ENCODE measurements around the gene ARHGAP24.
"Not testable (repeated sequence)": the region's sequence is repeated elsewhere in the genome, so short reads cannot be mapped to it uniquely, and the experiment has no call there.

ARHGAP24 gene

GRCh38 chr4:85518526-85518925 lies 43.6 kb downstream of the ARHGAP24 start:
- DNase-seq (ENCODE audit: low spot score), result not testable (repeated sequence)

GRCh38 chr4:85520765-85521749 lies 46.1 kb downstream of the ARHGAP24 start:
- DNase-seq (ENCODE audit: low spot score), result no peak

GRCh38 chr4:85522277-85522676 lies 47.3 kb downstream of the ARHGAP24 start:
- DNase-seq (ENCODE audit: low spot score), result no peak

- DNase-seq (ENCODE audit: low spot score), result no peak
Observed at GRCh38 chr4:85522836-85523235, 47.9 kb downstream of the ARHGAP24 start.

GRCh38 chr4:85527815-85528214 lies 52.9 kb downstream of the ARHGAP24 start:
- no peak for DNase-seq (ENCODE audit: low spot score)

- no peak for DNase-seq (ENCODE audit: low spot score)
Observed at GRCh38 chr4:85531560-85532341, 56.8 kb downstream of the ARHGAP24 start.

DNA sequence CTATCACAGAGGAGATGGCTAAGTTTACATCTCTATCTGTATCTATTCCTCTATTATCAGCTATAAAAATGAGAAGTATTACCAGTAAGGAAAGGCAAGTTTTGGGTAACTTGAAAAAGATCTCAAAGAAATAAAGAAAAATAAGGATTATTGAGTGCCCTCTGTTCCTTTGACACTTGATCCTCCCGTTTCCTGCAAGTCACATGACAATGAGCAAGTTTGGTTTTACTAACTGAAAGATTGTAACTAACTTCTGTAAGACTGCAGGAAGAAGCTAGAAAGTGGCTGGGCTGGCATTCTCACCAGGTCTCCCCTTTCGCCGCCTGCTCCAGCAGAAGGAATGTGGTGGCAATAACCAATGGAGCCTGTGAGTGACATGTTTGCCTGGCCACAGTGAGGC lies 59.2 kb downstream of the ARHGAP24 start:
- DNase-seq (ENCODE audit: low spot score), result no peak

DNA sequence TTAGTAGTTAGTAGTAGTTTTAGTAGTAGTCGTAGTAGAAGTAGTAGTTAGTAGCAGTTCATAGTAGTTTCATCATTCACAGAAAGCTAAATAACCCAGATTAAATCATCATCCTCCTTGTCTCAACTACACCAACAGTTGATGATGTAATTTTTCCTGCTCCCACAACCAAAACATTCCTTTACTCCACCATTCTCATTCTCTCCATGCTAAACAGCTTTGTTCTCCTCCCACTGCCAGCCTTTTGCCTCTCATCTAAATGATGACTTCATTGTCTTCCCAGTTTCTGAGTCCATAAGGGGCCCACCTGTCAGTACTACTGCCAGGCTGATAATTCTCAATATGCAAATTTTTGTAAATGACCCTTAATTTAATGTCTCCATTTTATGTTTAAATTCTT lies 68.9 kb downstream of the ARHGAP24 start:
- no peak for DNase-seq (ENCODE audit: low spot score)

GRCh38 chr4:85544751-85545150 lies 69.8 kb downstream of the ARHGAP24 start:
- no peak for DNase-seq (ENCODE audit: low spot score)

DNA sequence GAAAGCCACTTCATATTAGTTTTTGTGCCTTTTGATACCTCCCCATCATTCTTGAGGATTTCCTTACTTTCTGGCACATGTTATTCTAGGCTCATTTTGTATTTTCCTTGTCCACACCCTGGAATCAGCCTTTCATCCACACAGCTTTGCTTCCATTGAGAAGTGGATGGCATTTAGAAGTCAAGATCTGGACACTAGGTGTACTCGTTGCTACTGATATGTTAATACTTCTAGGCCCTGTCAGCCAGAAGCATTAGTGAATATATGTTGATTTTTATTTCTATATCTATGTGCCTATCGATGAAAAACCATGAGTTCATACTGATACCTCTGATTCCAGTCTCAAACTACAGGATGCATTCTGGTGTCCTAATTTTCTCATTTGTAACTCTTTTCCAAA lies 73.2 kb downstream of the ARHGAP24 start:
- no peak for DNase-seq (ENCODE audit: low spot score)

DNA sequence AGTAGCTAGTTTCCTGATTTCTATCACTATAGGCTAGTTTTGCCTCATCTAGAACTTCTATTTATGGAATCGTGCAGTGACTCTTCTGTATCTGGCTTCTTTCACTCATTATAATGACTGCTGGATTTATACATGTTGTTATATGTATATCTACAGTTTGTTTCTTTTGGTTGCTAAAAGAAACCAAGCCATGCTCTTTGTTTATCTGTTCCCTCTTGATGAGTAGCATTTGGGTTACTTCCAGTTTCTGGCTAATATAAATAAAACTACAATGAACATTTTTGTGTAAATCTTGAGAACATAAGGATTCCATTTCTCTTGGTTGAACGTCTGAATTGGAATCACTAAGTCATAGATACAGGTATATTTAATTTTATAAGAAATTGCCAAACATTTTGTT lies 73.9 kb downstream of the ARHGAP24 start:
- DNase-seq (ENCODE audit: low spot score), result no peak

DNA sequence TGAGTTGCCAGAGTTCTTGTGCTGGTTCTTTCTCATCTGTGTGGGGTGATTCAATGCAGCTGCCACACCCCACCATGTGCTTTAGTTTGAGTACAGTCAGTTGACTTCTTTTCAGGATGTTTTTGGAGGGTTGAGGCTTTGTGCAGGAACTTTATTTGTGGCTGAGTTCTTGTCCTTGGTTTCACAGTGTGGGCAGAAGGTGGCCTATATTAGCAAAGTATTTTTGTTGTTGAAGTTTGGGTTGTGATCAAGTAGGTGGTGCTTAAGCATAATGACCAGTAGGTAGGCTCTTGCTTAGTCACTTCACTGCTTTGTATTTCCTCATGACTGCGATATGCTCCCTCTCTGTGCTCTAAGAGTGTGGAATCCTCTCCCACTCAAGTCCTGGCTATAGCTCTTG lies 80.3 kb downstream of the ARHGAP24 start:
- DNase-seq (ENCODE audit: low spot score), result no peak

DNA sequence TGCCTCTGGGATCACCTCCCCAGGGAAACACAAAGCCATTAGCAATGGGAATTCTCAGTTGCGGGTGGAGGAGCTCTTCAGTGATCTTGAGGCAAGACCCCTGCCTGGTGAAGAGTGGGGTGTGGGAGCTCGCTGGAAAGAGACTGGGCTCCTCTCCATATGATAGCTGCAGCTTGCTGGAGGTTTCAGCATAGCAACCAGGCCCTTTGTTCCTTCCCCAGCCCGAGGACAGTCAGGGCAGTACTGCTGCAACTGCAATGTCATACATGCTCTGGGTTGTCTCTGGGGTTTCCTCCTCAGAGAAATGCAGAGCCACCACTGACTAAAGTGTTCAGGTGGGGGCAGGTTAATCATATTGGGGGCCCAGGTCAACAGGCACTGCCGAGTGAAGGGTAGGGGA lies 81.3 kb downstream of the ARHGAP24 start:
- DNase-seq (ENCODE audit: low spot score), result no peak

DNA sequence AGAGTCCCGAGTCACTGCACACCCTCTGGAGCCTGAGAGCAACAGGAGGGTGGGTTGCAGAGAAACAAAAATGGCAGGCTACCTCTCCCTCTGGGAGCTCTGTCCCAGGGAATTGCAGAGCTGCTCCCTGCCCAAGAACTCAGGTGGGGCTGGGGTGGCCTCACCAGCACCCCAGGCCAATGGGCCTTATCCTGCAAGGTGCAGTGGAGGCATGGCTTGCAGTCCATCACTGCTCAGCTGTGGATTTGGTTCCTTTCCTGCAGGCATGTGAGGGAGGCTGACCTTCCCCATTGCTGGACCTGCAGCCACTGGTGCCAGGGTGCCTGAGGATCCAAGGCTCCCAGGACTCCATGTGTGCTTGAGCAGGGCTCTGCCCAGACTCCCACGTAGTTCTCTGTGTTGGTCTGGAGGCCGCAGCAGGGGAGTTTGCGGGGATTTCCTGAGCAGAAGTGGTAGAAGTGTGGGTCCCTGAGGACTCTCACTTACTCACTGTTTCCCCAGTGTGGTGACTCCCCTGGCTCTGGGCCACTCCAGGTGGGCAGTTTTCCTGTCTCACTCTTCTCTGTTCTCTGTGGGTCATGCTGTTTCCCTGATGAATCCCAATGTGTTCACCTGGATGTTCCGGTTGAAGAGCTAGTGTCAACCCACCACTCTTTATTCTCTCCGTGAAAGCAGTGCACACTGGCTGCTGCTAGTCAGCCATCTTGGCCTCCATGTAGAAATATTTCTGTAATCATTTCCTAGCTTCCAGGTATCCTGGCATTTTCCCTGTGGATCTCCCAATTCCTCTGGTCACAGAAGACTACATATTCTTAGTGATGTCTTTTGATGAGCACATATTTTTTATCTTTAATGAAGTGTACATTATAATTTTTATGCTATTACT lies 82.3 kb downstream of the ARHGAP24 start:
- no peak for DNase-seq (ENCODE audit: low spot score)

DNA sequence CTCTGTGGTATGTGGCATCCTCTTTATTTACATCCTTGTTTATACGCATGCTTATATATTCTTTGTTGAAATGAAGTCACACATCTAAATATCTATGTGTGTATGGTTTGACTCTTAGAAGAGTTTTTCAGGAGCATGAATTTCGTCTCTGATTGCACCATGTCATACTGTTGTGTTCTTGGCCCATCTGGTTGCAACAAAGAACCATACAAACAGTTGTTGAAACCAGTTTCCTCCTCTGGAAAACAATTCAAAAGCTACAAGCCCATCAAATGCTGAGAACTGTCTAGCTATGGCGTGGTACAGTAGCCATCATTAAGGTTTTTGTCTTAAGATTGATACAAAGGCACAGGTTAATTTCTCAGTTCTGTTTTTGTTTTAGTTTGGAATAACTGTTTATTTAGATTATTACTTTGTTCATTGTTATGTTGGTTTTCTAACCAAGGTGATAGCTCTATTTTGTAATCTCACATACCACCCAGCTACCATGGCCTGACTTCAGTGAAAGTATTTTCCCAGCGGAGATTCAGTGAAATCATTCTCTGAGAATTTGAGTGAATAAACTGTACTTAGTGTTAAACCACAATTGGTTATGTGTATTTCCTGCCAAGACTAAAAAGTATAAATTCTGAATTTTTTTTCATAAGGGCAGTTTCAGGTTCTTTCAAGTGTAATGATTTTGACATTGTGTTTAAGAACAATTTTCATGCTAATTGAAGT lies 91.0 kb downstream of the ARHGAP24 start:
- DNase-seq (ENCODE audit: low spot score), result no peak

DNA sequence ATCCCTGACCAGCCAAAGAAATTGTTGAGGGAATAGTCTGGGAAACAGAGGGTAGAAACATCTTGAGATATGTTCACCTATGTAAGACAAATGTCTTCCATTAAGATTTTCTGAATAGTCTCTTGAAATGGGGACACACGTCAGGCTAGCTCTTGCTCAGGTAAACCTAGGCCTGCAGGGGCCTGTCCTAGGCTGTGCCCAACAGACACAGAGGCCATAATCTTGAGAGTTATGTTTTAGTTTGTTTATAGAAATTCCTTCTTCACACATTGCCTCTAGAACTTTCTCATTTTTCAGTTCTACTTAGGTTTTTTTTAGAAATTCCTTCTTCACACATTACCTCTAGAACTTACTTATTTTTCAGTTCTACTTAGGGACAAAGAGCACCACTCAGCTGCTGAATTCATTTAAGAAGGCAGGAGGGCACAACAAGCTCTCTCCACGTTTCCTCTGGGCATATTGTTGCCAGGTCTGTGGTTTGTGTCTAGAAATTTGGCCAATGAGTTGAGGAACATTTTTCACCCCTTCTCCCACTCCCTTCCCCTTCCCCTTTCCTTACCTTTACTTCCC lies 94.9 kb downstream of the ARHGAP24 start:
- no peak for DNase-seq (ENCODE audit: low spot score)

DNA sequence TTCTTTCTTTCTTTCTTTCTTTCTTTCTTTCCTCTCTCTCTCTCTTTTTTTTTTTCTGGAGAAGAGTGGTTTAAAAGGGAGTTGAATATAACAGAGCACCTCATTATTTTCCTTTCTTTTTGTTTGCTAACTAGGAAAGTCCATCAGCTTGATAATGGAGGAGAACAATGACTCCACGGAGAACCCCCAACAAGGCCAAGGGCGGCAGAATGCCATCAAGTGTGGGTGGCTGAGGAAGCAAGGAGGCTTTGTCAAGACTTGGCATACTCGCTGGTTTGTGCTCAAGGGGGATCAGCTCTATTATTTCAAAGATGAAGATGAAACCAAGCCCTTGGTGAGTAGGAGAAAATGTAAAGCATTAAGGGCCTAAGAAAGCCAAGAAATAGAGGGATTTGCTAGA lies 95.4 kb downstream of the ARHGAP24 start:
- DNase-seq (ENCODE audit: low spot score), result no peak

DNA sequence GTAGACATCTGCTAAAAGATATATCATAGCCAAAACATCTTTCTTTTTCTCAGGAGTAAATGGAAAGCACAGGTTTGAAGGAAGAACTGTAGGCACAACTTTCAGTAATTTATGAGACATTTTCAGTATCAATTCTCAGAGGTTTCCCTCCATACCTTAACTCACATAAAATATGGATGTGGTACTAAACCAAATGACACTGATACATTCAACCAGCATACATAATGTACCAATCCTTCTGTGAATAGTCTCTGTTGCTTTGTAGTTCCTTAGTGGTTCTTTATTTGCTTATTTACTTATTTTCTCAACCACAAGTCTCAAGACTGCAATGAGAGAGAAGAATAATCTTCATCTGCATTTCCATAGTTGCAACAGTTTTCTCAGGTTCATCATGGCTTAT lies 96.1 kb downstream of the ARHGAP24 start:
- no peak for DNase-seq (ENCODE audit: low spot score)

DNA sequence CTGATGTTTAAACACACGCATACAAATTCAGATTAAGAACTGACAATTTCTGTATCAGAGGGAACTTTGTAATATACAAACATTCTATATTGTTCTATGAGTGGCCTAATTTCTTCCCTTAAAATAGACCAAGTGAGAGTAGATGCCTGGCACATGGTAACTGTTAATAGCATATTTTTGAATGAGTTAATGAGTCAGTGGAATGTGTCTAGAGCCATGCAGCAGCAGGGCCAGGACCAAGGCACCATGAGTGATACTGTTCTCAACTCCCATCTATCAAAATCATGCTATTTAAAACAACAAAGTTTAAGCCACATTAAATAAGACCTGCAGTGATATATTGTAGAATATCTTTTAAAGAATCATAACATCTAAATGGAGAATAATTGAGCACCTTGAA lies 98.3 kb downstream of the ARHGAP24 start:
- no peak for DNase-seq (ENCODE audit: low spot score)

GRCh38 chr4:85577307-85577706 lies 102.4 kb downstream of the ARHGAP24 start:
- no peak for DNase-seq (ENCODE audit: low spot score)

DNA sequence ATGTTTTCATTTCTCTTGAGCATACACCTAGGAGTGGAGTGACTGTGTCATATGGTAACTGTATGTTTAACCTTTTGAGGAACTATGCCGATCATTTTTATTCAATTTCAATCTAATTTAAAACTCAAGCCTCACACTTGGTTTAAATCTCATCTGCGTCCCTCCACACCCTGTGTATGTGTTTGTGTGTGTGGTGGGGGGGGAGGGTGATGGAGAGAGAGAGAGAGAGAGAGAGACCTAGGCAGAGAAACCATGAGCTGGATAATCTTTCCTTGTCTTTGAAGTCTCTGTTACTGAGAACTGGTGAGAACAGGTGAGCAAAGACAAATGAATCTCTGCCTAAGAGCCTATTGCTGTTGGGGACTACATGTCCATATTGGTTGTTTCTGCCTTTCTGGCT lies 105.0 kb downstream of the ARHGAP24 start:
- DNase-seq (ENCODE audit: low spot score), result no peak

Data from Ammon's horn (tissue), 1 donor.